IMR-90 (cell line): Measurements from ENCODE around the gene ISCA2. TPM values are rescaled to one million over a fixed set of nuclear protein-coding genes. Genes with fewer than 3 reads are reported as not detected.

Experiments
- polyA plus RNA-seq, 3 experiments: library from polyadenylated mRNA; depleted of rRNA; stranded (reverse); fragments of >200 nt; gene quantifications; 2 replicates each; pipeline ENCODE4 v1.2.3, GENCODE V29; 2012; ENCODE audit warnings: low replicate concordance in 1 of 3
- total RNA-seq: library from RNA; depleted of rRNA; stranded (reverse); fragments of >200 nt; gene quantifications from 2 replicates; pipeline ENCODE4 v1.2.3, GENCODE V29; 2012; rRNA removed

Gene ISCA2
- total and polyA plus RNA-seq, 2 of the 4 experiments (the other 2 are of a cell fraction): 5.4 to 25.7 TPM

Other genes starting within 250 kb of the ISCA2 start
- 8.9 and 12.2 TPM in 2 replicates for gene ABCD4, start 190.8 kb upstream of the ISCA2 start, total RNA-seq
- 16.6 and 20.4 TPM in 2 replicates for gene ABCD4, start 190.8 kb upstream of the ISCA2 start, polyA plus RNA-seq (2012; rRNA removed)
- not detected in 2 replicates for gene VRTN, start 145.3 kb upstream of the ISCA2 start, total RNA-seq
- gene VRTN, start 145.3 kb upstream of the ISCA2 start, polyA plus RNA-seq (2012; rRNA removed): not detected in 2 replicates
- gene SYNDIG1L, start 67.6 kb upstream of the ISCA2 start, total RNA-seq: not detected in 2 replicates
- not detected in 2 replicates for gene SYNDIG1L, start 67.6 kb upstream of the ISCA2 start, polyA plus RNA-seq (2012; rRNA removed)
- 123 and 210 TPM in 2 replicates for gene NPC2, start 460 bp upstream of the ISCA2 start, total RNA-seq
- gene NPC2, start 460 bp upstream of the ISCA2 start, polyA plus RNA-seq (2012; rRNA removed): 272 and 273 TPM in 2 replicates
- gene LTBP2, start 118.5 kb downstream of the ISCA2 start, total RNA-seq: 23.8 and 26.7 TPM in 2 replicates
- gene LTBP2, start 118.5 kb downstream of the ISCA2 start, polyA plus RNA-seq (2012; rRNA removed): 79.3 and 81.8 TPM in 2 replicates
- 38.3 and 39.3 TPM in 2 replicates for gene AREL1, start 219.3 kb downstream of the ISCA2 start, total RNA-seq
- gene AREL1, start 219.3 kb downstream of the ISCA2 start, polyA plus RNA-seq (2012; rRNA removed): 30.0 and 34.4 TPM in 2 replicates
- gene FCF1, start 219.4 kb downstream of the ISCA2 start, total RNA-seq: 37.1 and 39.7 TPM in 2 replicates
- 33.3 and 45.5 TPM in 2 replicates for gene FCF1, start 219.4 kb downstream of the ISCA2 start, polyA plus RNA-seq (2012; rRNA removed)